Testis (tissue), 3 donors: ENCODE measurements around the gene NHSL1. TPM values are rescaled to one million over a fixed set of nuclear protein-coding genes. Genes with fewer than 3 reads are reported as not detected.

ENCODE experiments used
- DNase-seq: peaks from one replicate; pipeline ENCODE4 v3.0.0-alpha.2; 2019
- H3K27ac ChIP-seq, 2 donors: fragments of 200-600 bp; sonication (generic); one replicate each; pipeline ENCODE4 v1.5.1; 2019
- H3K27me3 ChIP-seq: fragments of 200-600 bp; sonication (generic); one replicate; pipeline ENCODE4 v1.5.1; 2019
- H3K36me3 ChIP-seq: fragments of 200-600 bp; sonication (generic); one replicate; pipeline ENCODE4 v1.5.1; 2017; ENCODE audit warnings: low read depth; ENCODE audit errors: missing control alignments
- H3K4me1 ChIP-seq: fragments of 200-600 bp; sonication (generic); one replicate; pipeline ENCODE4 v1.5.1; 2019
- H3K4me3 ChIP-seq, 2 donors: fragments of 200-600 bp; sonication (generic); one replicate each; pipeline ENCODE4 v1.5.1; 2017 to 2019
- H3K9me3 ChIP-seq: fragments of 200-600 bp; sonication (generic); one replicate; pipeline ENCODE4 v1.5.1; 2017
- CTCF ChIP-seq, 3 experiments: fragments of 450-650 bp in 2 of 3; fragments of 200-600 bp in 1 of 3; sonication (generic) in 1 of 3; IDR thresholded peaks; one replicate each; pipeline ENCODE4 v1.5.1; 2016 to 2019; ENCODE audit warnings: antibody characterized with exemption in 3 of 3, mild to moderate bottlenecking in 2 of 3, moderate library complexity in 1 of 3
- POLR2A ChIP-seq: fragments of 450-650 bp; IDR thresholded peaks from one replicate; pipeline ENCODE4 v1.6.1; 2017; ENCODE audit warnings: antibody characterized with exemption, mild to moderate bottlenecking, moderate library complexity
- WGBS, 2 donors: methylation state at CpG; one replicate each; pipeline ENCODE4 v1.1.5; 2018; 5-methylcytosine and 5-hydroxymethylcytosine counted together
- intact Hi-C: fragments of 100-400 bp; cut with DNase I; formaldehyde crosslinking; loops from one replicate; pipeline ENCODE4 v1.15.1; 2023; ENCODE audit warnings: low total_unique reads
- polyA plus RNA-seq: library from polyadenylated mRNA; stranded (reverse); fragments of 350-450 nt; fragmentation: Illumina TruSeq; extraction: RNeasy Lipid Tissue Mini Kit (QIAGEN cat#74804); gene quantifications from one replicate; pipeline ENCODE4 v1.2.3, GENCODE V29; 2014; ENCODE audit warnings: low read depth, low replicate concordance; ENCODE audit not compliant: insufficient read depth
- total RNA-seq, 2 donors: library from RNA; depleted of rRNA; stranded (reverse); fragments of >200 nt; gene quantifications; one replicate each; pipeline ENCODE4 v1.2.3, GENCODE V29; 2016

The NHSL1 gene
- total and polyA plus RNA-seq, 3 donors from 2014 or later: 2.5 to 2.7 (median 2.6) TPM

GRCh38 chr6:138537106-138537505 is 37.8 kb upstream of the NHSL1 start:
- H3K27ac ChIP-seq: no peak overlapping the region

GRCh38 chr6:138535728-138536455 is 36.6 kb upstream of the NHSL1 start:
- no peak overlapping the region for H3K27ac ChIP-seq

More at GRCh38 chr6:138537106-138537505, 37.8 kb upstream of the NHSL1 start:
- no peak overlapping the region for H3K4me3 ChIP-seq
- no peaks in the 10 kb centered on the region for H3K4me1 ChIP-seq
- no peaks in the 10 kb centered on the region for H3K36me3 ChIP-seq
- WGBS, 2 donors: 61 to 71% methylated on average over 4 of the region's 4 CpGs
- intact Hi-C loops: no loop called here
- H3K9me3 ChIP-seq: no peaks in the 10 kb centered on the region
- H3K27me3 ChIP-seq: no peaks in the 10 kb centered on the region
- TF ChIP-seq POLR2A (no peak), CTCF (IDR thresholded peaks at IDR 0.05) (no peak)
- DNase-seq: no peak

GRCh38 chr6:138533667-138534066 is 34.4 kb upstream of the NHSL1 start:
- Histone ChIP-seq H3K9me3 (no peaks in the 10 kb centered on the region), H3K4me1 (no peaks in the 10 kb centered on the region), H3K27me3 (no peaks in the 10 kb centered on the region), H3K4me3 (no peak overlapping the region), H3K27ac (no peak overlapping the region), H3K36me3 (no peaks in the 10 kb centered on the region)
- intact Hi-C loops: no loop called here
- WGBS, 2 donors: 79 to 85% methylated on average over 2 of the region's 2 CpGs
- no peak for DNase-seq
- no peak for TF ChIP-seq POLR2A
- no peak for TF ChIP-seq CTCF (IDR thresholded peaks at IDR 0.05)

More at GRCh38 chr6:138535728-138536455, 36.6 kb upstream of the NHSL1 start:
- Histone ChIP-seq H3K4me3 (no peak overlapping the region), H3K4me1 (no peaks in the 10 kb centered on the region), H3K36me3 (no peaks in the 10 kb centered on the region), H3K9me3 (no peaks in the 10 kb centered on the region), H3K27me3 (no peaks in the 10 kb centered on the region)
- WGBS, 2 donors: 69 to 70% methylated on average over 6 of the region's 6 CpGs
- no peak for DNase-seq
- TF ChIP-seq CTCF (IDR thresholded peaks at IDR 0.05): no peak
- no peak for TF ChIP-seq POLR2A
- intact Hi-C loops: no loop called here

- DNase-seq: no peak
- Histone ChIP-seq H3K27ac (no peak overlapping the region), H3K27me3 (no peaks in the 10 kb centered on the region), H3K9me3 (no peaks in the 10 kb centered on the region), H3K36me3 (no peaks in the 10 kb centered on the region), H3K4me1 (no peaks in the 10 kb centered on the region), H3K4me3 (no peak overlapping the region)
- intact Hi-C loops: no loop called here
- no peak for TF ChIP-seq CTCF (IDR thresholded peaks at IDR 0.05)
- TF ChIP-seq POLR2A: no peak
- WGBS, 2 donors: 91 to 93% methylated on average over 2 of the region's 2 CpGs
Observed at GRCh38 chr6:138531387-138531786, 32.1 kb upstream of the NHSL1 start.

- 93 to 97% methylated on average over 3 of the region's 3 CpGs for WGBS, 2 donors
- DNase-seq: no peak
- TF ChIP-seq CTCF (IDR thresholded peaks at IDR 0.05) (no peak), POLR2A (no peak)
- intact Hi-C loops: no loop called here
- no peaks in the 10 kb centered on the region for H3K9me3 ChIP-seq
- H3K4me3 ChIP-seq: no peak overlapping the region
- no peaks in the 10 kb centered on the region for H3K27me3 ChIP-seq
- H3K36me3 ChIP-seq: no peaks in the 10 kb centered on the region
- H3K4me1 ChIP-seq: no peaks in the 10 kb centered on the region
- no peak overlapping the region for H3K27ac ChIP-seq
Observed at GRCh38 chr6:138529478-138529877, 30.2 kb upstream of the NHSL1 start.
